WTC11 (cell line): ENCODE results near the gene SAYSD1. TPM values are rescaled to one million over a fixed set of nuclear protein-coding genes. Genes with fewer than 3 reads are reported as not detected.
A peak's percentile ranks its signal among the peaks of the same experiment; 100 is the strongest.

Experiments
- ATAC-seq: fragments of 200-7000 bp; cut with Tn5 transposase; 2 replicates; pipeline ENCODE4 v1.10.0; 2021; ENCODE audit warnings: mild to moderate bottlenecking, moderate library complexity
- CTCF ChIA-PET: fragments of 300-600 bp; sonication (Branson Sonifier 250); formaldehyde crosslinking; loops from one replicate; lab custom pipeline; 2021; ENCODE audit warnings: antibody characterized with exemption; lab: Charles Lee
- POLR2A ChIA-PET: fragments of 350-600 bp; sonication (Branson Sonifier 250); formaldehyde crosslinking; loops from one replicate; lab custom pipeline; 2021; ENCODE audit warnings: antibody characterized with exemption; lab: Charles Lee
- DNase-seq: peaks from one replicate; pipeline ENCODE4 v3.0.0; 2021; ENCODE audit warnings: low spot score
- H3K27ac Mint-ChIP-seq: 2 replicates; pipeline ENCODE4 v1.8.0; 2021; ENCODE audit warnings: mixed read lengths
- H3K27me3 Mint-ChIP-seq: 2 replicates; pipeline ENCODE4 v1.8.0; 2021; ENCODE audit warnings: low read depth, mild to moderate bottlenecking, moderate library complexity, mixed read lengths
- H3K36me3 Mint-ChIP-seq: 2 replicates; pipeline ENCODE4 v1.8.0; 2021; ENCODE audit warnings: mixed read lengths
- H3K4me1 Mint-ChIP-seq: 2 replicates; pipeline ENCODE4 v1.8.0; 2022; ENCODE audit warnings: mixed read lengths
- H3K4me3 Mint-ChIP-seq: 2 replicates; pipeline ENCODE4 v1.8.0; 2021; ENCODE audit warnings: mild to moderate bottlenecking, moderate library complexity, mixed read lengths
- H3K9me3 Mint-ChIP-seq: 2 replicates; pipeline ENCODE4 v1.8.0; 2021; ENCODE audit warnings: mixed read lengths
- ARID4B ChIP-seq: sonication (generic); formaldehyde crosslinking; IDR thresholded peaks from 2 replicates; pipeline ENCODE4 v1.8.0; 2023; ENCODE audit warnings: missing genetic modification reagents, mild to moderate bottlenecking, borderline replicate concordance
- CREB1 ChIP-seq: sonication (generic); formaldehyde crosslinking; IDR thresholded peaks from 2 replicates; pipeline ENCODE4 v1.8.0; 2023; ENCODE audit warnings: mild to moderate bottlenecking, missing genetic modification reagents
- CTCF ChIP-seq: fragments of 200-600 bp; IDR thresholded peaks from 2 replicates; pipeline ENCODE4 v1.8.0; 2022; ENCODE audit warnings: antibody characterized with exemption
- ELF4 ChIP-seq: sonication (generic); formaldehyde crosslinking; IDR thresholded peaks from 2 replicates; pipeline ENCODE4 v1.8.1; 2022; ENCODE audit warnings: low read depth, mild to moderate bottlenecking, moderate library complexity, missing genetic modification reagents
- ETV6 ChIP-seq: sonication (generic); formaldehyde crosslinking; IDR thresholded peaks from 2 replicates; pipeline ENCODE4 v1.8.1; 2022; ENCODE audit warnings: mild to moderate bottlenecking, missing genetic modification reagents
- FOXJ3 ChIP-seq: sonication (generic); formaldehyde crosslinking; IDR thresholded peaks from 2 replicates; pipeline ENCODE4 v1.9.0; 2021; ENCODE audit warnings: missing genetic modification reagents, mild to moderate bottlenecking, borderline replicate concordance
- IRF2 ChIP-seq: sonication (generic); formaldehyde crosslinking; IDR thresholded peaks from 2 replicates; pipeline ENCODE4 v1.8.0; 2022; ENCODE audit warnings: low read depth, missing genetic modification reagents, borderline replicate concordance
- JUN ChIP-seq: sonication (generic); formaldehyde crosslinking; IDR thresholded peaks from 2 replicates; pipeline ENCODE4 v1.8.0; 2023; ENCODE audit warnings: mild to moderate bottlenecking, missing genetic modification reagents
- KAT7 ChIP-seq: sonication (generic); formaldehyde crosslinking; IDR thresholded peaks from 2 replicates; pipeline ENCODE4 v1.8.1; 2023; ENCODE audit warnings: missing genetic modification reagents, mild to moderate bottlenecking, borderline replicate concordance
- MLX ChIP-seq: sonication (generic); formaldehyde crosslinking; IDR thresholded peaks from 2 replicates; pipeline ENCODE4 v1.8.1; 2023; ENCODE audit warnings: mild to moderate bottlenecking, missing genetic modification reagents, moderate library complexity
- MYBL2 ChIP-seq: sonication (generic); formaldehyde crosslinking; IDR thresholded peaks from 2 replicates; pipeline ENCODE4 v1.8.1; 2023; ENCODE audit warnings: mild to moderate bottlenecking, moderate library complexity, missing genetic modification reagents
- NFYB ChIP-seq: sonication (generic); formaldehyde crosslinking; conservative IDR thresholded peaks from 2 replicates; pipeline ENCODE4 v1.8.0; 2022; ENCODE audit warnings: low read depth, missing genetic modification reagents
- NR1H2 ChIP-seq: sonication (generic); formaldehyde crosslinking; IDR thresholded peaks from 2 replicates; pipeline ENCODE4 v1.9.0; 2021; ENCODE audit warnings: mild to moderate bottlenecking, moderate library complexity, missing genetic modification reagents
- SMAD3 ChIP-seq: sonication (generic); formaldehyde crosslinking; IDR thresholded peaks from 2 replicates; pipeline ENCODE4 v1.8.0; 2022; ENCODE audit warnings: missing genetic modification reagents, mild to moderate bottlenecking, borderline replicate concordance
- SOX15 ChIP-seq: fragments of 250-450 bp; sonication (Bioruptor Pico); IDR thresholded peaks from 2 replicates; pipeline ENCODE4 v1.9.0; 2021; ENCODE audit warnings: mild to moderate bottlenecking
- SP1 ChIP-seq: sonication (generic); formaldehyde crosslinking; conservative IDR thresholded peaks from 2 replicates; pipeline ENCODE4 v1.8.1; 2022; ENCODE audit warnings: missing genetic modification reagents
- TEAD4 ChIP-seq: sonication (generic); formaldehyde crosslinking; IDR thresholded peaks from 2 replicates; pipeline ENCODE4 v1.8.0; 2022; ENCODE audit warnings: mild to moderate bottlenecking, missing genetic modification reagents
- ZNF232 ChIP-seq: sonication (generic); formaldehyde crosslinking; IDR thresholded peaks from 2 replicates; pipeline ENCODE4 v1.8.0; 2022; ENCODE audit warnings: mild to moderate bottlenecking, missing genetic modification reagents
- ZNF317 ChIP-seq: sonication (generic); formaldehyde crosslinking; IDR thresholded peaks from 2 replicates; pipeline ENCODE4 v1.8.1; 2023; ENCODE audit warnings: low read depth, mild to moderate bottlenecking, moderate library complexity, missing genetic modification reagents, borderline replicate concordance
- ZNF396 ChIP-seq: fragments of 250-450 bp; sonication (Bioruptor Pico); IDR thresholded peaks from 2 replicates; pipeline ENCODE4 v1.8.0; 2021; ENCODE audit warnings: mild to moderate bottlenecking, moderate library complexity, borderline replicate concordance
- ZNF671 ChIP-seq: fragments of 250-450 bp; sonication (Bioruptor Pico); IDR thresholded peaks from 2 replicates; pipeline ENCODE4 v1.8.0; 2021; ENCODE audit warnings: mild to moderate bottlenecking
- total RNA-seq: library from RNA; stranded (reverse); gene quantifications from 3 replicates; pipeline ENCODE4 v1.2.3, GENCODE V29; 2021
- TF ChIP-seq, protein P1 (sequence below): fragments of 250-450 bp; sonication (Bioruptor Pico); IDR thresholded peaks from 2 replicates; pipeline ENCODE4 v1.9.0; 2021; ENCODE audit warnings: mild to moderate bottlenecking, borderline replicate concordance
- TF ChIP-seq, protein P2 (sequence below): sonication (generic); formaldehyde crosslinking; IDR thresholded peaks from 2 replicates; pipeline ENCODE4 v1.8.1; 2022; ENCODE audit warnings: mild to moderate bottlenecking, moderate library complexity, missing genetic modification reagents

Gene SAYSD1
- total RNA-seq, 1 experiment from 2014 or later: 7.4 TPM

DNA sequence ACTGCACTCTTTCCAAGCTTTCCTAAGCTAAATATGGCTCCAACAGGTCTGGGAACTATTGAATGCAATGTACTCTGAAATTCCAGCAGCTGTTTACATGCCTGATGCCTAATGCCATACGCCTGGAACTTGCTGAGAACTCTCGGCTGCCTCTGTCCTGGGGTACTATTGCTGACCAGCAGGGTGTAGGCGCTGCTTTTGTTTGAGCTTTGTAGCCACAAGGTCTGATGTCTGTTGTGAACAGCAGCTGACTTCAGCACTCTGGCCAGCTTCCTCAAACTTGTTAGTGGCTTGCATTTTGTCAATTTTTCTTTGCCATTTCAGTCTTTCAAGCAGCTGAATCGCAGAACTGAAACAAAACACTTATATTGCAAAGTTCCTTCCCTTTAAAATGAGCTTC is 26.7 kb downstream of the SAYSD1 start:
- Mint-ChIP-seq H3K36me3 (no peaks in the 10 kb centered on the region), H3K4me3 (no peak overlapping the region), H3K4me1 (peaks cover 49% of the 10 kb centered on the region), H3K27ac (no peak overlapping the region), H3K27me3 (no peaks in the 10 kb centered on the region; the same call in 1 of the 2 replicates), H3K9me3 (no peaks in the 10 kb centered on the region)
- TF ChIP-seq ZNF317: no peak
- no peak for TF ChIP-seq MYBL2 (CRISPR knock-in tag)
- TF ChIP-seq CREB1 (CRISPR knock-in tag): 0 out of 2 replicates have a peak, but pooled peaks have one; percentile 36
- no peak for TF ChIP-seq SP1
- 0 out of 2 replicates have a peak, but pooled peaks have one; percentile 28 for TF ChIP-seq NR1H2 (CRISPR knock-in tag)
- 0 out of 2 replicates have a peak, but pooled peaks have one; percentile 54 for TF ChIP-seq ARID4B
- ChIA-PET POLR2A (interaction anchor here (0.6 to 0.8 kb wide), 4 partner anchors 12 to 119 kb away, joined by 3 to 6 read pairs (median 5); no protein-coding TSS in a partner anchor), CTCF (interaction anchor here (0.7 to 3.4 kb wide), 48 partner anchors 9 to 274 kb away, joined by 3 to 87 read pairs (median 4); partner anchors contain the start of genes GLP1R, KCNK17 and SAYSD1)
- DNase-seq: peak; percentile 75
- ATAC-seq: peak; percentile 91

DNA sequence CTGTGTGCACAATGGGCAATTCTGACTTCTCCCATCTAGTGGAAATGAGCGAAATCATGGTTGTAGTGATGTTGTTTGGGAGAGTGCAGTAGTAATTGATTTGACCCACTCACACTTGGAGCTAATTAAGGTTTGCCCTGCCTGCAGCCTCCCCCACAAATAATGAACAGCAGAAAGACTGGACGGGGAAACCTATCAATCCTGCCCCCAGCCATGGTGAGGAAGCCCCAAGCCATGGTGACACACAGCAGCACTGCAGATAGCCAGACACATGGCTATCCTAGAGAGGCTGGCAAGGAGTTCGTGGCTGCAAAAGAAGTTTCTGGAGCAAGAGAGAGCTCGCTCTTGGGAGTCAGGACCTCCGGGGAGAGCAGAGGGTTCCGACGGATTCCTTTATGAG is 27.8 kb downstream of the SAYSD1 start:
- no peaks in the 10 kb centered on the region for H3K9me3 Mint-ChIP-seq
- no peak overlapping the region for H3K27ac Mint-ChIP-seq
- TF ChIP-seq SMAD3 (CRISPR knock-in tag) (no peak), FOXJ3 (CRISPR knock-in tag) (no peak), ZNF232 (CRISPR knock-in tag) (no peak), ZNF396 (CRISPR knock-in tag) (no peak), CREB1 (CRISPR knock-in tag) (no peak), ETV6 (CRISPR knock-in tag) (no peak), JUN (CRISPR knock-in tag) (no peak), ELF4 (no peak), NR1H2 (CRISPR knock-in tag) (no peak), CTCF (no peak), SOX15 (CRISPR knock-in tag) (no peak), KAT7 (CRISPR knock-in tag) (no peak), NFYB (CRISPR knock-in tag) (no peak), MLX (CRISPR knock-in tag) (no peak), ZNF671 (CRISPR knock-in tag) (no peak), TEAD4 (CRISPR knock-in tag) (no peak), IRF2 (CRISPR knock-in tag) (no peak)
- TF ChIP-seq, protein P1, sequence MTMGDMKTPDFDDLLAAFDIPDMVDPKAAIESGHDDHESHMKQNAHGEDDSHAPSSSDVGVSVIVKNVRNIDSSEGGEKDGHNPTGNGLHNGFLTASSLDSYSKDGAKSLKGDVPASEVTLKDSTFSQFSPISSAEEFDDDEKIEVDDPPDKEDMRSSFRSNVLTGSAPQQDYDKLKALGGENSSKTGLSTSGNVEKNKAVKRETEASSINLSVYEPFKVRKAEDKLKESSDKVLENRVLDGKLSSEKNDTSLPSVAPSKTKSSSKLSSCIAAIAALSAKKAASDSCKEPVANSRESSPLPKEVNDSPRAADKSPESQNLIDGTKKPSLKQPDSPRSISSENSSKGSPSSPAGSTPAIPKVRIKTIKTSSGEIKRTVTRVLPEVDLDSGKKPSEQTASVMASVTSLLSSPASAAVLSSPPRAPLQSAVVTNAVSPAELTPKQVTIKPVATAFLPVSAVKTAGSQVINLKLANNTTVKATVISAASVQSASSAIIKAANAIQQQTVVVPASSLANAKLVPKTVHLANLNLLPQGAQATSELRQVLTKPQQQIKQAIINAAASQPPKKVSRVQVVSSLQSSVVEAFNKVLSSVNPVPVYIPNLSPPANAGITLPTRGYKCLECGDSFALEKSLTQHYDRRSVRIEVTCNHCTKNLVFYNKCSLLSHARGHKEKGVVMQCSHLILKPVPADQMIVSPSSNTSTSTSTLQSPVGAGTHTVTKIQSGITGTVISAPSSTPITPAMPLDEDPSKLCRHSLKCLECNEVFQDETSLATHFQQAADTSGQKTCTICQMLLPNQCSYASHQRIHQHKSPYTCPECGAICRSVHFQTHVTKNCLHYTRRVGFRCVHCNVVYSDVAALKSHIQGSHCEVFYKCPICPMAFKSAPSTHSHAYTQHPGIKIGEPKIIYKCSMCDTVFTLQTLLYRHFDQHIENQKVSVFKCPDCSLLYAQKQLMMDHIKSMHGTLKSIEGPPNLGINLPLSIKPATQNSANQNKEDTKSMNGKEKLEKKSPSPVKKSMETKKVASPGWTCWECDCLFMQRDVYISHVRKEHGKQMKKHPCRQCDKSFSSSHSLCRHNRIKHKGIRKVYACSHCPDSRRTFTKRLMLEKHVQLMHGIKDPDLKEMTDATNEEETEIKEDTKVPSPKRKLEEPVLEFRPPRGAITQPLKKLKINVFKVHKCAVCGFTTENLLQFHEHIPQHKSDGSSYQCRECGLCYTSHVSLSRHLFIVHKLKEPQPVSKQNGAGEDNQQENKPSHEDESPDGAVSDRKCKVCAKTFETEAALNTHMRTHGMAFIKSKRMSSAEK (CRISPR knock-in tag): no peak
- TF ChIP-seq, protein P2, sequence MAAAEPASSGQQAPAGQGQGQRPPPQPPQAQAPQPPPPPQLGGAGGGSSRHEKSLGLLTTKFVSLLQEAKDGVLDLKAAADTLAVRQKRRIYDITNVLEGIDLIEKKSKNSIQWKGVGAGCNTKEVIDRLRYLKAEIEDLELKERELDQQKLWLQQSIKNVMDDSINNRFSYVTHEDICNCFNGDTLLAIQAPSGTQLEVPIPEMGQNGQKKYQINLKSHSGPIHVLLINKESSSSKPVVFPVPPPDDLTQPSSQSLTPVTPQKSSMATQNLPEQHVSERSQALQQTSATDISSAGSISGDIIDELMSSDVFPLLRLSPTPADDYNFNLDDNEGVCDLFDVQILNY (CRISPR knock-in tag): no peak
- H3K4me1 Mint-ChIP-seq: peaks cover 45% of the 10 kb centered on the region
- CTCF ChIA-PET: interaction anchor here (0.6 to 3.4 kb wide), 9 partner anchors 12 to 384 kb away, joined by 3 to 87 read pairs (median 9); no protein-coding TSS in a partner anchor
- H3K36me3 Mint-ChIP-seq: no peaks in the 10 kb centered on the region
- no peak overlapping the region for H3K4me3 Mint-ChIP-seq
- H3K27me3 Mint-ChIP-seq: no peaks in the 10 kb centered on the region; the same call in 1 of the 2 replicates
- POLR2A ChIA-PET: no interaction called here
- DNase-seq (no peak), ATAC-seq (no peak)
